Measurements from ENCODE around the gene TNRC6C. TPM values are rescaled to one million over a fixed set of nuclear protein-coding genes. Genes with fewer than 3 reads are reported as not detected.
A peak's percentile ranks its signal among the peaks of the same experiment; 100 is the strongest.

Gene TNRC6C
- total RNA-seq, 2 donors from 2014 or later, result 8.9 to 9.0 TPM

DNA sequence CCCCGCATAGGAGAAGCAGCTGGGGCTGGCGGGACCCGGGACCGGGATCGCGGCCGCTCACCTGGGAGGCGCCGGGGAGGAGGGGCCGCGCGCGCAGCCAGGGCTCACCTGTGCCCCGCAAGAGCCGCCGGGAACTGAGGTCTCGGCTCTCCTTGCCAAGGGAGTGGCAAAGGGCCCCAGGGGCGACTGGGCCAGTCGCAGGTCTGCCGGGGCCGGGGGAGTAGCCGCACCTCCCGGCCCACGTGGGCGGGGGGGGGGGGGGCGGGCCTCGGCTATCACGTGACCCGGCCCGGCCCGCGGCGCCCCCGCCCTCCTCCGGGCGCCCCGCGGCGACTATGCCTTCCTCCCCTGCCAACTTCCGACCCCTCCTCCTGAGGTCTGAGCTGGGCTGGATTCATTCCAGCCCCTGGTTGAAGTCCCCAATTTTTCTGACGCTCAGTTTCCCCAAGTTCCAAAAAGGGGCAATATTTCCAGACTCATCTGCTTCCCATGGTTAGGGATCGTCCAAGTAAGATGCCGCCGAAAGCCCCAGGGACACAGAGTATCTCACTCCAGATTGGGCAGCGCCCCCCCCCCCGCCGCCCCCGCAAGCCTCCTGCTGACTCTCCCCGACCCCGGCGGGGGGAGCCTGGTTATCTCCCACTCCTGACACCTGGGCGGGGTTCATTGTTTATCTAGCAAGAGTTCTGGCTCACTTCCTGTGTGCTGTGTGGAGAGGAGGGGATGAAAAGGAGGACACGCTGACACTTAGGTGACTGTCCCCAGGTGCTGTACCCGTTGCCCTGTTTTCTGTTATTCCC is 170.2 kb downstream of the TNRC6C start, which contains the start of gene TMC6:
Gene TMC6, minus strand, starts transcription at position 205 of the 800 bp plus-strand sequence. CDS start 1,923 bp downstream, outside the sequence.
- peak within 1 kb of the TSS; percentile 92 for H3K27ac ChIP-seq
- H3K4me1 ChIP-seq, result peaks cover 31% of the 10 kb centered on the region
- no peaks in the 10 kb centered on the region for H3K9me3 ChIP-seq
- peak within 1 kb of the TSS; percentile 88 to 89 for H3K9ac ChIP-seq (ENCODE audit: low read depth in 2 of 2, low read length in 2 of 2)
- TF ChIP-seq, protein P1, sequence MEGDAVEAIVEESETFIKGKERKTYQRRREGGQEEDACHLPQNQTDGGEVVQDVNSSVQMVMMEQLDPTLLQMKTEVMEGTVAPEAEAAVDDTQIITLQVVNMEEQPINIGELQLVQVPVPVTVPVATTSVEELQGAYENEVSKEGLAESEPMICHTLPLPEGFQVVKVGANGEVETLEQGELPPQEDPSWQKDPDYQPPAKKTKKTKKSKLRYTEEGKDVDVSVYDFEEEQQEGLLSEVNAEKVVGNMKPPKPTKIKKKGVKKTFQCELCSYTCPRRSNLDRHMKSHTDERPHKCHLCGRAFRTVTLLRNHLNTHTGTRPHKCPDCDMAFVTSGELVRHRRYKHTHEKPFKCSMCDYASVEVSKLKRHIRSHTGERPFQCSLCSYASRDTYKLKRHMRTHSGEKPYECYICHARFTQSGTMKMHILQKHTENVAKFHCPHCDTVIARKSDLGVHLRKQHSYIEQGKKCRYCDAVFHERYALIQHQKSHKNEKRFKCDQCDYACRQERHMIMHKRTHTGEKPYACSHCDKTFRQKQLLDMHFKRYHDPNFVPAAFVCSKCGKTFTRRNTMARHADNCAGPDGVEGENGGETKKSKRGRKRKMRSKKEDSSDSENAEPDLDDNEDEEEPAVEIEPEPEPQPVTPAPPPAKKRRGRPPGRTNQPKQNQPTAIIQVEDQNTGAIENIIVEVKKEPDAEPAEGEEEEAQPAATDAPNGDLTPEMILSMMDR (IDR thresholded peaks at IDR 0.05), result no peak
- H3K27me3 ChIP-seq, result no peaks in the 10 kb centered on the region
- no peaks in the 10 kb centered on the region for H3K36me3 ChIP-seq
- peak within 1 kb of the TSS; percentile 93 for H3K4me3 ChIP-seq
- peak; percentile 83 for DNase-seq
- intact Hi-C loops (cut with DNase I), result loop anchor here (5.0 kb wide), 1 partner anchor 44 kb away; no protein-coding TSS in a partner anchor

DNA sequence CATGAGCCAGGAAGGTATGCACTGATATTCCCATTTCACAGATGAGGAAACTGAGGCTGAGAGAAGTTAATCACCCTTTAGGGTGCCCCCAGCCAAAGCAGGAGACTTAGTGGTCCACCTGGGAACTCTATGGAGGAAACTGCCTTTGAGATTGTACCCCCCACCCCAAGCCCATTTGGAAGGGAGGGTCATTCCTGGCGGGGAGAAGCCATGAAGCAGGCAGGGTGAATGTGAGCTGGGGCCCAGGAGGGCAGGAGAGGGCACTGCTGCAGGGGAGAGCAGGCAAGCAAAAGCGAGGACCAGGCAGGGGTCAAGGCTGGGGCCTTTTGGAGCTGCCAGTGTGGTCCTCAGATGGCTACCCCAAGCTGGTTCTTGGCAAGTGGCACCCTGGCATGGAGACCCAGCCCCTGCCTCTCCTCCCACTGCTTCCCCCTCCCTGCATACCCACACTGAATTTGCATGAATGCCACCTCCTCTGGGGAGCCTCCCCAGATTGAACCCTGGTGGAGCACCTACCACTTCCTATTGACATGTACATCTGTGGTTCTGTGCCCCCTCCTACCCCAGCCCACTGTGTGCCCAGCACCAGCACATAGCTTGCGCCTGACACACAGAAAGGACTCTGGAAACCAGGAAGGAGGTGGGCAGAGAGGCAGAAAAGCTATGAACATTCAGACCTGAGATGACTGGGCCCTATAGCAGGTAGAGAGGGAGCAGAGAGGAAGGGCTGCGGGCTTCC is 171.0 kb downstream of the TNRC6C start:
- Histone ChIP-seq H3K9ac (ENCODE audit: low read depth in 2 of 2, low read length in 2 of 2) (peak overlapping the region in 1 of 2 donors; percentile 73), H3K27ac (peak overlapping the region; percentile 92), H3K4me3 (no peak overlapping the region), H3K4me1 (peaks cover 31% of the 10 kb centered on the region), H3K27me3 (no peaks in the 10 kb centered on the region), H3K36me3 (no peaks in the 10 kb centered on the region), H3K9me3 (no peaks in the 10 kb centered on the region)
- TF ChIP-seq, protein P1 (IDR thresholded peaks at IDR 0.05), result no peak
- no peak for DNase-seq
- intact Hi-C loops (cut with DNase I), result loop anchor here (5.0 kb wide), 1 partner anchor 43 kb away; no protein-coding TSS in a partner anchor

DNA sequence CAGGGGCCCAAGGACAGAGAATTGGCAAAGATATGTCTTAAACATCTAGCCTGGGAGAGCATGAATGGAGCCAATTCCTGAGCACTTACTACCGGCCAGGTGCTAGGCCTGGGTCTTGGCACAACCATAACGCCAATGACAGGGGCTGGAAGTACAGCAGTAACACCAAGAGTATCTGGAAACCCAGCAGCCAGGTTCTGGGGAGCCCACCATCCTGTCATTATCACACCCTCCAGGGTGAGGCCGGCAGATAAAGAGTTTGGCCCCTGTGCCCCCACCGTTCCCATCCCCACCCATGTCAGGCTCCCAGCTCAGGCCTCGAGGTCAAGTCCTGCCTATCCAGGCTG is 171.6 kb downstream of the TNRC6C start:
- H3K4me1 ChIP-seq, result peaks cover 29% of the 10 kb centered on the region
- H3K36me3 ChIP-seq, result no peaks in the 10 kb centered on the region
- intact Hi-C loops (cut with DNase I), result no loop called here
- H3K9me3 ChIP-seq, result no peaks in the 10 kb centered on the region
- no peaks in the 10 kb centered on the region for H3K27me3 ChIP-seq
- peak overlapping the region; percentile 92 for H3K27ac ChIP-seq
- DNase-seq, result no peak
- H3K9ac ChIP-seq (ENCODE audit: low read depth in 2 of 2, low read length in 2 of 2), result peak overlapping the region; percentile 64 to 73
- TF ChIP-seq, protein P1 (IDR thresholded peaks at IDR 0.05), result no peak
- peak overlapping the region; percentile 4 for H3K4me3 ChIP-seq

DNA sequence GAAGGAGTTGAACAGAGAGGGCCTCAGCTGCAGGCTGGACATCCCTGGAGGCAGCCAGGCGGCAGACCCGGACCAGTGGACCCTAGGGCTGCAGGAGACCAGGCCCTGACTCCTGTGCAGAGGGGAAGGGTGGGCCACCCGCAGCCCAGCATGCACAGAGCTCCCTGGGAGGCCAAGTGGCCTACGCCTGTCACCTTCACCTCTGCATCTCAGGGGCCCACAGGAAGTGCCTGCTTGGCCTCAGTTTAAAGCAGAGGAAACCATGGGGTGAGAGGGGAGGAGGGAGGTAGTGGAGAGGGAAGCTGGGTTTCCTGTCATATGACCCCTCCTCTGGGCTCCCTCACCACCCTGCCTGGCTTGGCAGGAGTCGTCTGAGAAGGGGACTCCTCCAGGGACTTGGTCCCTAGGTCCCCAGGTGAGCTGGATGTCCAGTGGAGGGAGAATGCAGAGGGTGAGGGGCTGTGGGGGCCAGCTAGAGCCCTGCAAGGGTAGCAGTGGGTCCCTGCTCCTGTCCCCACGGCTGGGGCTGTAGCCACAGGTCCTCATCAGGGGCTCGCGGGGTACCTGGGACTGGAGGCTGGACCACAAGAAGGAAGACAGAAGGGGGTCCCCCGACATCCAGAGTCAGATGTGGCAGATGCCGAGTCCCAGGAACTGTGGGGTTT is 172.1 kb downstream of the TNRC6C start, which contains the start of gene TMC8:
Gene TMC8, plus strand, starts transcription at position 335 of the 665 bp plus-strand sequence. CDS start 818 bp downstream, outside the sequence.
- TF ChIP-seq, protein P1 (IDR thresholded peaks at IDR 0.05), result no peak
- Histone ChIP-seq H3K27ac (peak within 1 kb of the TSS; percentile 92), H3K9me3 (no peaks in the 10 kb centered on the region), H3K4me1 (peaks cover 28% of the 10 kb centered on the region), H3K27me3 (no peaks in the 10 kb centered on the region), H3K9ac (ENCODE audit: low read depth in 2 of 2, low read length in 2 of 2) (peak within 1 kb of the TSS; percentile 64 to 73), H3K4me3 (peak within 1 kb of the TSS; percentile 37), H3K36me3 (no peaks in the 10 kb centered on the region)
- no peak for DNase-seq
- intact Hi-C loops (cut with DNase I), result no loop called here
